HCEC 1CT (cell line): ENCODE results near the gene SMIM36.
"Not testable (repeated sequence)": the region's sequence is repeated elsewhere in the genome, so short reads cannot be mapped to it uniquely, and the experiment has no call there.

Source experiments
- DNase-seq: peaks from one replicate; pipeline ENCODE4 v3.0.0-alpha.2; 2017

The SMIM36 gene

GRCh38 chr17:55433029-55433628, 78.1 kb downstream of the SMIM36 start:
- DNase-seq: peak; percentile 54

GRCh38 chr17:55432358-55433028, 78.8 kb downstream of the SMIM36 start:
- DNase-seq: peak; percentile 20

GRCh38 chr17:55431914-55432313, 79.3 kb downstream of the SMIM36 start:
- not testable (repeated sequence) for DNase-seq

- DNase-seq: peak; percentile 20
Measured at GRCh38 chr17:55430541-55431288, 80.5 kb downstream of the SMIM36 start.

- no peak for DNase-seq
Measured at GRCh38 chr17:55427587-55427882, 83.7 kb downstream of the SMIM36 start.

- peak; percentile 77 for DNase-seq
Measured at GRCh38 chr17:55426851-55427586, 84.2 kb downstream of the SMIM36 start.

- DNase-seq: no peak
Measured at GRCh38 chr17:55424893-55425540, 86.2 kb downstream of the SMIM36 start.

- no peak for DNase-seq
Measured at GRCh38 chr17:55423535-55423934, 87.7 kb downstream of the SMIM36 start.

- DNase-seq: not testable (repeated sequence)
Measured at GRCh38 chr17:55422828-55423164, 88.5 kb downstream of the SMIM36 start.

- peak; percentile 28 for DNase-seq
Measured at GRCh38 chr17:55421179-55421934, 89.9 kb downstream of the SMIM36 start, which contains the start of gene MMD. MMD (minus strand) TSS chr17:55421835; CDS start chr17:55421695, 140 bp downstream.

- DNase-seq: peak; percentile 23
Measured at GRCh38 chr17:55420776-55421178, 90.5 kb downstream of the SMIM36 start.

GRCh38 chr17:55420067-55420775, 91.0 kb downstream of the SMIM36 start:
- no peak for DNase-seq

- no peak for DNase-seq
Measured at GRCh38 chr17:55418369-55419268, 92.6 kb downstream of the SMIM36 start.

- DNase-seq: no peak
Measured at GRCh38 chr17:55417411-55418268, 93.6 kb downstream of the SMIM36 start.

- DNase-seq: peak; percentile 44
Measured at GRCh38 chr17:55416470-55417052, 94.7 kb downstream of the SMIM36 start.

GRCh38 chr17:55416000-55416399, 95.3 kb downstream of the SMIM36 start:
- no peak for DNase-seq

- DNase-seq: no peak
Measured at GRCh38 chr17:55414983-55415382, 96.3 kb downstream of the SMIM36 start.

- DNase-seq: no peak
Measured at GRCh38 chr17:55413825-55414489, 97.3 kb downstream of the SMIM36 start.
